HAP-1 (cell line): ENCODE data around the gene SLC24A3.

ENCODE experiments used
- DNase-seq, 2 experiments: peaks; one replicate each; pipeline ENCODE4 v3.0.0-alpha.2; 2016 to 2020; ENCODE audit warnings: low spot score in 2 of 2
- H3K27me3 ChIP-seq: fragments of 250-450 bp; sonication (Bioruptor Pico); 2 replicates; pipeline ENCODE4 v1.5.1; 2020; ENCODE audit warnings: low read depth, mild to moderate bottlenecking, moderate library complexity
- H3K36me3 ChIP-seq: fragments of 250-450 bp; sonication (Bioruptor Pico); replicated peaks from 2 replicates; pipeline ENCODE4 v1.5.1; 2020; ENCODE audit warnings: mild to moderate bottlenecking
- H3K4me1 ChIP-seq: fragments of 250-450 bp; sonication (Bioruptor Pico); 2 replicates; pipeline ENCODE4 v1.5.1; 2020; ENCODE audit warnings: mild to moderate bottlenecking
- H3K4me3 ChIP-seq: fragments of 250-450 bp; sonication (Bioruptor Pico); 2 replicates; pipeline ENCODE4 v1.5.1; 2020; ENCODE audit warnings: mild to moderate bottlenecking, moderate library complexity
- H3K9me3 ChIP-seq: fragments of 250-450 bp; sonication (Bioruptor Pico); 2 replicates; pipeline ENCODE4 v1.5.1; 2020; ENCODE audit warnings: mild to moderate bottlenecking, moderate library complexity
- in situ Hi-C: fragments of 300-500 bp; cut with MboI; formaldehyde crosslinking; loops from 3 replicates; pipeline ENCODE4 v1.14.3; 2020; ENCODE audit warnings: low sequenced_read_pairs, inconsistent platforms, mixed read lengths

The SLC24A3 gene

DNA sequence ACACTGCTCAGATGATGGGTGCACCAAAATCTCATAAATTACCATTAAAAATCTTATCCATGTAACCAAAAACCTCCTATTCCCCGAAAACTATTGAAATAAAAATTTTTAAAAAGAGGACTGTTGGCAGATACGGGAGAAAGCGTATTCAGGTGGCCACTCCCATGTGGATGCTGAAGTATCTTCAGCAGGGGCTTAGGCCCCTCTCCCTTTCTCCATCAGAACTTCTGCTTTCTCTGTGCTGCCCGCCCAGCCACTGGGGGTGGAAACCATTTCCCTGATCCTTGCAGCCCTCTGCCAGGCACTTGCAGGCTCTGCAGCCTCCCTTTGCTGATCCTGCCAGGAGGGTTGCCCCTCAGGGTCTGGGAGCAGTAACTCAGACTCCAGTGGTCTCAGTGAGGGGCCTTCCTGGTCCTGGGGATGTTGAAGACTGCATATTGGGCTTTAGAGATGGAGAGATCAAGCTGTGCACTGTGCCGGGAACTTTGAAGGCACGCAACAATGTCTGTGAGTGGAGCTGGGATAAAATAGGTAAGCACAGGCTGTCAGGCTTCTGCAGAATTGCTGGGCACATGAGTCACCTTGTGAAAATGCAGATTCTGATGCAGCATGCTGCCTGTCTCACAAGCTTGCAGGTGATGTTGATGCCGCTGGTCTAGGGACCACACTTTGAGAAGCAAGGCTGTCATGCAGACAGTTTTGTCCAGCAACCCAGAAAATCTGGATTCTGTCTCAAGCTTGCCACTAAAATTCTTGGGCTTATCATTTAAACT, 59.6 kb downstream of the SLC24A3 start:
- Histone ChIP-seq H3K27me3 (no peaks in the 10 kb centered on the region), H3K36me3 (no peaks in the 10 kb centered on the region), H3K4me3 (no peak overlapping the region), H3K4me1 (no peaks in the 10 kb centered on the region), H3K9me3 (no peaks in the 10 kb centered on the region)
- in situ Hi-C loops = no loop called here
- no peak for DNase-seq

GRCh38 chr20:19272976-19273654, 60.7 kb downstream of the SLC24A3 start:
- Histone ChIP-seq H3K27me3 (no peaks in the 10 kb centered on the region), H3K9me3 (no peaks in the 10 kb centered on the region), H3K4me3 (no peak overlapping the region), H3K4me1 (no peaks in the 10 kb centered on the region), H3K36me3 (no peaks in the 10 kb centered on the region)
- in situ Hi-C loops = no loop called here
- no peak for DNase-seq

DNA sequence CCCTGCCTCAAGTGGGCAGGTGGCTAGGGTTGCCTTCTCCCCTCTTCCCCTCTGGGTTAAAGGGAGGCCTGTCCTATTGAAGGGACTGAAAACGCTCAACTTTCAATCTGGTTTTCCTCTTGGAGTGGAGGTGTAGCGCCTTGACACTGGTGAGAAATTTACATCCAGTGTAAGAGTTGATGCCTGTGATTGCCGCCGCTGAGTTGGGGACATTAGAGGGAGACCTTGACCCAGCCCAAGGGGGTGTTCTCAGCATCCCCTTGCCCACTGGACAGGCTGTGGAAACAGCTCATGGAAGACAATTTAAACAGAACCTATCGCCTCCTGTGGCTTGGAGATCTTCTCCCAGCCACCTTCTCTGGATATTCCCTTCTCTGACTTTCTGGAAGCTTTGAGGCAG, 61.6 kb downstream of the SLC24A3 start:
- in situ Hi-C loops = no loop called here

GRCh38 chr20:19274412-19275015, 62.1 kb downstream of the SLC24A3 start:
- Histone ChIP-seq H3K36me3 (no peaks in the 10 kb centered on the region), H3K27me3 (no peaks in the 10 kb centered on the region), H3K4me1 (no peaks in the 10 kb centered on the region), H3K9me3 (no peaks in the 10 kb centered on the region), H3K4me3 (no peak overlapping the region)
- no peak for DNase-seq
- in situ Hi-C loops = no loop called here

More for the DNA sequence above, 61.6 kb downstream of the SLC24A3 start:
- Histone ChIP-seq H3K27me3 (no peaks in the 10 kb centered on the region), H3K9me3 (no peaks in the 10 kb centered on the region), H3K4me3 (no peak overlapping the region), H3K4me1 (no peaks in the 10 kb centered on the region), H3K36me3 (no peaks in the 10 kb centered on the region)
- DNase-seq = no peak

- Histone ChIP-seq H3K27me3 (no peaks in the 10 kb centered on the region), H3K9me3 (no peaks in the 10 kb centered on the region), H3K36me3 (no peaks in the 10 kb centered on the region), H3K4me3 (no peak overlapping the region), H3K4me1 (no peaks in the 10 kb centered on the region)
- no peak for DNase-seq
- in situ Hi-C loops = no loop called here
These were observed 62.7 kb downstream of the SLC24A3 start for GRCh38 chr20:19275038-19275629.

DNA sequence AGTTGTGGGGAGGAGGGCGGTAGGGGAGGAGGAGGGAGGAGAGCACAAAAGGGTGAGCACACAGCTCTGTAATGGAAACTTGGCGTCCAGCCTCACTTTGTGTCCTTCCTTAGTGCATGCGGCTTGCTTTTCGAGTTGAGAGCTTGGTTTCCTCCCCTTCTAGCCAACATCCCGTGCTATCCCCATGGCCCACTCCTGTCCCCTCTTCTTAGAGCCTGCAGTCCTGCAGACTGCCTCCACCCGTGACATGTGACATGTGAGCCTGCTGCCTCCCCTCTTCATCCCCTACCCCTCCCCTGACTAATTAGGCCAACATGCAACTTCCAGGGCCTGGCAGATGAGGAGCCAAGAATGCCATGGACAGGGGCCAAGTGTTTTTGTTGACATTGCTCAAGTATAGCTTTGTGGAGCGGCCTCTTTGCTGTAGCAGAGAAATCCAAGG, 63.2 kb downstream of the SLC24A3 start:
- Histone ChIP-seq H3K4me3 (no peak overlapping the region), H3K27me3 (no peaks in the 10 kb centered on the region), H3K4me1 (no peaks in the 10 kb centered on the region), H3K36me3 (no peaks in the 10 kb centered on the region), H3K9me3 (no peaks in the 10 kb centered on the region)
- in situ Hi-C loops = no loop called here
- DNase-seq = no peak

DNA sequence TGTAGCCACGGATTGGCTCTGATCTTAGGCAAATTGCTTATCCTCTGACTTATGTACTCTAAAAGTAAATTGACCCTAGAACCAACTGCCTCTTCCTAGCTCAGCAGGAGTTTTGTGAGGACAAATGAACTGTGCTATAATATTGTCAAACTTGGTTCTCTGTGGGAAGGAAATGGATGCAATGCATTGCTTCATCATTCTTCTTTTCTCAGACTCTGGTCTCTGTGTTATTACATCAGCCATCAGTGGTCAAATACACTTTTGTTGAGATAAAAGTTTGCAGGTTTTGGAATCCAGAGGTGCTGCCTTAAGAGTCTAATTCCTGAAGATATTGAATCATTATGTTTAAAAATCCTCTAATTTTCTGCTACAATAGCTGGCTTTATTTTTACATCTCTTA, 64.9 kb downstream of the SLC24A3 start:
- H3K36me3 ChIP-seq = no peaks in the 10 kb centered on the region
- H3K4me1 ChIP-seq = no peaks in the 10 kb centered on the region
- DNase-seq = no peak
- in situ Hi-C loops = no loop called here
- no peak overlapping the region for H3K4me3 ChIP-seq
- H3K9me3 ChIP-seq = no peaks in the 10 kb centered on the region
- no peaks in the 10 kb centered on the region for H3K27me3 ChIP-seq

- in situ Hi-C loops = no loop called here
- Histone ChIP-seq H3K9me3 (no peaks in the 10 kb centered on the region), H3K36me3 (no peaks in the 10 kb centered on the region), H3K27me3 (no peaks in the 10 kb centered on the region), H3K4me1 (no peaks in the 10 kb centered on the region), H3K4me3 (no peak overlapping the region)
- DNase-seq = no peak
These were observed 71.1 kb downstream of the SLC24A3 start for GRCh38 chr20:19283490-19284025.

- no peaks in the 10 kb centered on the region for H3K9me3 ChIP-seq
- no peaks in the 10 kb centered on the region for H3K36me3 ChIP-seq
- no peak overlapping the region for H3K4me3 ChIP-seq
- in situ Hi-C loops = no loop called here
- DNase-seq = no peak
- H3K4me1 ChIP-seq = no peaks in the 10 kb centered on the region
- H3K27me3 ChIP-seq = no peaks in the 10 kb centered on the region
These were observed 72.1 kb downstream of the SLC24A3 start for GRCh38 chr20:19284400-19285178.

DNA sequence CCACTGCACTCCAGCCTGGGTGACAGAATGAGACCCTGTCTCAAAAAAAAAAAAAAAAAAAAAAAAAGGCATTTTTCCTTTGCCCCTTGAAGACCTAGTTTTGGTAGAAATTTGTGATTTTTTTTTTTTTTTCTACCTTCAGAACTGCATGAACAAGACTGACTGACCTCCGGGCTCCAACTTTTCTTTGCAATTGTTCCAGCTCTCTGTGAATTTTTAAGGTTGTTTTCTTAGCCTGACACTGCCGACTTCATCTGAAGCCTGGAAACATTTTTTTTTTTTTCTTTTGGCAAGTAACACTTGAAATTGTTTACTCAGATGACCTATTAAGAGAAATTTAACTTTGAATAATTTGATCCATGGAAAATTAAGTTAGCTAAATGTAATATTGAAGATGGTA, 73.0 kb downstream of the SLC24A3 start:
- no peak for DNase-seq
- H3K27me3 ChIP-seq = no peaks in the 10 kb centered on the region
- H3K9me3 ChIP-seq = no peaks in the 10 kb centered on the region
- no peaks in the 10 kb centered on the region for H3K4me1 ChIP-seq
- no peak overlapping the region for H3K4me3 ChIP-seq
- H3K36me3 ChIP-seq = no peaks in the 10 kb centered on the region
- in situ Hi-C loops = no loop called here

DNA sequence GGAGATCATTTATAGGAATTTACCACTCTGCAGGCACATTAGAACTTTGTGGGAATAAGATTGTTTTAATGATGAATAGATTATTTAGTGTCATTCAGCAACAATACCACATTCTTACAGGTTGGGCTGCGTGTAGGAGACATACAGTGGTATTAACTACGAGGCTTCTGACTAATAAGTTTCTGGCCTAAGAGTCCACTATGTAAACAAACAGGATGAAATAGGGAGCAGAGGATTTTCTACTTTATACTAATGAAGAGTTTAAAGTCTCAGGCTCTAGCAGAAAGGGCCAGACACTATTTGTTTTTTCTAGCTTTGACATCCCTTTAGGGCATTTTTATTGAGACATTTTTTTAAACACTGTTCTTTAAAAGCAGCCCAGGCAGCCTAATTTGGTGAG, 75.6 kb downstream of the SLC24A3 start:
- in situ Hi-C loops = no loop called here
- DNase-seq = no peak
- H3K27me3 ChIP-seq = no peaks in the 10 kb centered on the region
- no peaks in the 10 kb centered on the region for H3K36me3 ChIP-seq
- H3K4me1 ChIP-seq = no peaks in the 10 kb centered on the region
- no peaks in the 10 kb centered on the region for H3K9me3 ChIP-seq
- no peak overlapping the region for H3K4me3 ChIP-seq

DNA sequence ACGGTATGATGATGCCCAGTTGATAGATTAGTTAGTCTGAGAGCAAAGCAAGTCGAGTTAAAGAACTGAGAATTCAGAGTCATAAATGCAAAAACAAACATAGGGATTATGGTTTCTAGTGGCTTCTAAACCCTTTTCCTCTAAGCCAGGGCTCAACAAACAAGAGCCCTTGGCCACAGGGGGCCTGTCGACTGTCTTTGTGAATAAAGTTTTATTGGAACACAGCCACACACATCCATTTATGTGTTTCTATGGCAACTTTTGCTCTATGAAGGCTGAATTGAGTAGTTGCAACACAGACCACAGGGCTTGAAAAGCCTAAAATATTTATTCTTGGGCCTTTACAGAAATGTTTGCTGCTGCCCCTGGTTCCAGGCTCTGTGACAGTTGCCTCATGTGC, 76.2 kb downstream of the SLC24A3 start:
- no peak for DNase-seq
- Histone ChIP-seq H3K27me3 (no peaks in the 10 kb centered on the region), H3K4me3 (no peak overlapping the region), H3K36me3 (no peaks in the 10 kb centered on the region), H3K4me1 (no peaks in the 10 kb centered on the region), H3K9me3 (no peaks in the 10 kb centered on the region)
- in situ Hi-C loops = no loop called here

GRCh38 chr20:19289451-19289850, 77.0 kb downstream of the SLC24A3 start:
- in situ Hi-C loops = no loop called here
- Histone ChIP-seq H3K4me3 (no peak overlapping the region), H3K4me1 (no peaks in the 10 kb centered on the region), H3K9me3 (no peaks in the 10 kb centered on the region), H3K36me3 (no peaks in the 10 kb centered on the region), H3K27me3 (no peaks in the 10 kb centered on the region)
- no peak for DNase-seq
